Measurements from ENCODE around the gene MTX2. TPM values are rescaled to one million over a fixed set of nuclear protein-coding genes. Genes with fewer than 3 reads are reported as not detected.

MTX2 gene
- total RNA-seq (2022; extraction: Qiagen RNA extraction; ENCODE audit: low read depth) = 43.9 to 50.9 TPM (median 44.9 TPM) in 5 replicates

GRCh38 chr2:176269319-176270099 is at the start of gene MTX2:
Gene MTX2, plus strand, starts transcription at chr2:176269442. Its CDS starts 188 bp downstream, at chr2:176269630.

Other genes starting within 250 kb of the MTX2 start
- gene EVX2, start 185.5 kb upstream of the MTX2 start, total RNA-seq (2022; extraction: Qiagen RNA extraction; ENCODE audit: low read depth) = not detected in 5 replicates
- gene HOXD13, start 176.7 kb upstream of the MTX2 start, total RNA-seq (2022; extraction: Qiagen RNA extraction; ENCODE audit: low read depth) = 0.16 to 0.34 TPM (median 0.30 TPM) in 5 replicates
- gene HOXD12, start 169.6 kb upstream of the MTX2 start, total RNA-seq (2022; extraction: Qiagen RNA extraction; ENCODE audit: low read depth) = not detected in 5 replicates
- gene HOXD11, start 162.2 kb upstream of the MTX2 start, total RNA-seq (2022; extraction: Qiagen RNA extraction; ENCODE audit: low read depth) = 6.1 to 8.3 TPM (median 6.6 TPM) in 5 replicates
- 5.5 to 8.1 TPM (median 7.0 TPM) in 5 replicates for gene HOXD10, start 152.7 kb upstream of the MTX2 start, total RNA-seq (2022; extraction: Qiagen RNA extraction; ENCODE audit: low read depth)
- 0.98 to 1.4 TPM (median 1.3 TPM) in 5 replicates for gene HOXD9, start 146.7 kb upstream of the MTX2 start, total RNA-seq (2022; extraction: Qiagen RNA extraction; ENCODE audit: low read depth)
- gene HOXD8, start 139.7 kb upstream of the MTX2 start, total RNA-seq (2022; extraction: Qiagen RNA extraction; ENCODE audit: low read depth) = 4.5 to 6.6 TPM (median 5.4 TPM) in 5 replicates
- gene HOXD4, start 117.9 kb upstream of the MTX2 start, total RNA-seq (2022; extraction: Qiagen RNA extraction; ENCODE audit: low read depth) = 0.36 to 0.50 TPM (median 0.46 TPM) in 4 of 5 replicates, not detected in the other
- gene HOXD3, start 112.1 kb upstream of the MTX2 start, total RNA-seq (2022; extraction: Qiagen RNA extraction; ENCODE audit: low read depth) = 0.15 to 0.35 TPM (median 0.27 TPM) in 4 of 5 replicates, not detected in the other
- gene HOXD1, start 80.8 kb upstream of the MTX2 start, total RNA-seq (2022; extraction: Qiagen RNA extraction; ENCODE audit: low read depth) = 0.20 to 0.39 TPM (median 0.36 TPM) in 5 replicates

Data from A549 treated with CpdA at 1 μM for 4 hours (cell line).